PFSK-1 (cell line): Measurements from ENCODE around the gene KIFAP3.

Experiments used
- FOXP2 ChIP-seq: optimal IDR thresholded peaks from 2 replicates; pipeline ENCODE3; 2011; ENCODE audit warnings: borderline replicate concordance, control low read depth, inconsistent platforms; ENCODE audit not compliant: insufficient read depth; ENCODE audit errors: extremely low read length, extremely low read depth
- POLR2AphosphoS5 ChIP-seq: IDR thresholded peaks from 2 replicates; pipeline ENCODE4 v1.6.1; 2012; ENCODE audit warnings: low read depth, mild to moderate bottlenecking, control low read depth, low read length, moderate library complexity
- SIN3A ChIP-seq: IDR thresholded peaks from 2 replicates; pipeline ENCODE4 v1.6.1; 2012; ENCODE audit warnings: mild to moderate bottlenecking, low read length, moderate library complexity, borderline replicate concordance; ENCODE audit not compliant: insufficient read depth
- TAF1 ChIP-seq: IDR thresholded peaks from 2 replicates; pipeline ENCODE4 v1.6.1; 2012; ENCODE audit warnings: low read length, control low read depth, borderline replicate concordance; ENCODE audit not compliant: insufficient read depth
- TF ChIP-seq, protein P1 (sequence below), 2 experiments: IDR thresholded peaks; 2 replicates each; pipeline versions ENCODE4 v1.6.1 to v1.8.0; 2011 to 2012; ENCODE audit warnings: low read depth in 2 of 2, low read length in 2 of 2, control low read depth in 1 of 2, inconsistent platforms in 1 of 2, mild to moderate bottlenecking in 1 of 2, moderate library complexity in 1 of 2; ENCODE audit not compliant: insufficient read depth in 1 of 2

KIFAP3 gene

GRCh38 chr1:170096806-170097340 is 22.4 kb upstream of the KIFAP3 start:
- TF ChIP-seq, protein P1, sequence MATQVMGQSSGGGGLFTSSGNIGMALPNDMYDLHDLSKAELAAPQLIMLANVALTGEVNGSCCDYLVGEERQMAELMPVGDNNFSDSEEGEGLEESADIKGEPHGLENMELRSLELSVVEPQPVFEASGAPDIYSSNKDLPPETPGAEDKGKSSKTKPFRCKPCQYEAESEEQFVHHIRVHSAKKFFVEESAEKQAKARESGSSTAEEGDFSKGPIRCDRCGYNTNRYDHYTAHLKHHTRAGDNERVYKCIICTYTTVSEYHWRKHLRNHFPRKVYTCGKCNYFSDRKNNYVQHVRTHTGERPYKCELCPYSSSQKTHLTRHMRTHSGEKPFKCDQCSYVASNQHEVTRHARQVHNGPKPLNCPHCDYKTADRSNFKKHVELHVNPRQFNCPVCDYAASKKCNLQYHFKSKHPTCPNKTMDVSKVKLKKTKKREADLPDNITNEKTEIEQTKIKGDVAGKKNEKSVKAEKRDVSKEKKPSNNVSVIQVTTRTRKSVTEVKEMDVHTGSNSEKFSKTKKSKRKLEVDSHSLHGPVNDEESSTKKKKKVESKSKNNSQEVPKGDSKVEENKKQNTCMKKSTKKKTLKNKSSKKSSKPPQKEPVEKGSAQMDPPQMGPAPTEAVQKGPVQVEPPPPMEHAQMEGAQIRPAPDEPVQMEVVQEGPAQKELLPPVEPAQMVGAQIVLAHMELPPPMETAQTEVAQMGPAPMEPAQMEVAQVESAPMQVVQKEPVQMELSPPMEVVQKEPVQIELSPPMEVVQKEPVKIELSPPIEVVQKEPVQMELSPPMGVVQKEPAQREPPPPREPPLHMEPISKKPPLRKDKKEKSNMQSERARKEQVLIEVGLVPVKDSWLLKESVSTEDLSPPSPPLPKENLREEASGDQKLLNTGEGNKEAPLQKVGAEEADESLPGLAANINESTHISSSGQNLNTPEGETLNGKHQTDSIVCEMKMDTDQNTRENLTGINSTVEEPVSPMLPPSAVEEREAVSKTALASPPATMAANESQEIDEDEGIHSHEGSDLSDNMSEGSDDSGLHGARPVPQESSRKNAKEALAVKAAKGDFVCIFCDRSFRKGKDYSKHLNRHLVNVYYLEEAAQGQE (IDR thresholded peaks at IDR 0.05; ENCODE audit: insufficient read depth in 1 of 2, low read depth in 2 of 2, low read length in 2 of 2): no peak
- TF ChIP-seq FOXP2: no peak
- TF ChIP-seq TAF1: no peak
- no peak for TF ChIP-seq SIN3A
- TF ChIP-seq POLR2AphosphoS5: no peak

GRCh38 chr1:170095976-170096748 is 21.7 kb upstream of the KIFAP3 start:
- TF ChIP-seq TAF1 (no peak), POLR2AphosphoS5 (no peak), SIN3A (no peak), FOXP2 (no peak)
- TF ChIP-seq, protein P1 (IDR thresholded peaks at IDR 0.05; ENCODE audit: insufficient read depth in 1 of 2, low read depth in 2 of 2, low read length in 2 of 2): no peak

DNA sequence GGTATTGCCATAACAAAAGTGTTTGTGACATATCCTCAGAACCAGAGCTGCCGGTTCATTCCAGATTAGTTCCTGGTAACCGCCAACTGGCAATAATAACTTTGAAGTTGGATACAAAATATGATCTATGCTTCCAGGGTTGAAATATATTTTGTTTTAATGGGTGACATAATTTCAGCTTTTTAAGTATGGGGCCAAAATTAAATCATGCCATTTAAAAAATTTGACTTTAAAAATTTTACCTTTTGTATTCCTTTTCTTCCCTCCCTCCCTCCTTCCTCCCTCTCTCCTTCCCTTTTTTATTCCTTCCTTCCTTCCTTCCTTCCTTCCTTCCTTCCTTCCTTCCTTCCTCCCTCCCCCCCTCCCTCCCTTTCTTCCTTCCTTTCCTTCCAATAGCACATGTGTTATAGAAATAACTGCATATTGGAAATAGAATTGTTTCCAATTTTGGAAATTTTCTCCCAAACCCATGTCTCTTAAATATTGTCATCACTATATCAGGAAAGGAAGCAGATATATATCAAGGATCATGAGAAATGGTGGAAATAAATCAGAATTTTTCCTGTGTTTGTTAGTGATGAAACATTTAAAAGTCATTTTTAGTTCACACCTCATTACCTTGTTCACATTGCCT is 12.0 kb upstream of the KIFAP3 start:
- TF ChIP-seq TAF1 (no peak), POLR2AphosphoS5 (no peak)
- TF ChIP-seq, protein P1 (IDR thresholded peaks at IDR 0.05; ENCODE audit: insufficient read depth in 1 of 2, low read depth in 2 of 2, low read length in 2 of 2): no peak

DNA sequence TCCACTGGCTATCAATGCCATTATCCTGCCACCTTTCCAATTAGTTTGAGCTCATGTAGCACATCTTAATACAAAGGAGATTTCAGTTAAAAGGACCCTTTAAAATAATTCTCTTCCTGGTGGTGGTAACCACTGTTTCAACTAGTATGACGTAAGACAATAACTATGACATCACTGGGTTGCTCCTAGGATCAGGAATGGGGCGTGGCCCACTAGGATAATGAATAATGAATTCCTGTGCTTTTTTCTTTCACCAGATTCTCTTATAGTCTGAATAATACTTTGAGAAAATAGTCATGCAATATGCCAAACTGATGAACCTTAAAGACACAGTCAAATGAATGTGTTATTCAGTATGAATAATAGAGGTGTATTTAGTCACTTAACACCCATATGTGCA is 10.6 kb upstream of the KIFAP3 start:
- no peak for TF ChIP-seq SIN3A
- no peak for TF ChIP-seq FOXP2
- TF ChIP-seq TAF1: no peak
- TF ChIP-seq, protein P1 (IDR thresholded peaks at IDR 0.05; ENCODE audit: insufficient read depth in 1 of 2, low read depth in 2 of 2, low read length in 2 of 2): no peak
- no peak for TF ChIP-seq POLR2AphosphoS5
